B cell (primary cell): ENCODE results near the gene PKP1. TPM values are rescaled to one million over a fixed set of nuclear protein-coding genes. Genes with fewer than 3 reads are reported as not detected.

ENCODE experiments used
- ATAC-seq: fragments of 200-7000 bp; cut with Tn5 transposase; one replicate; pipeline ENCODE4 v1.10.0; 2021; ENCODE audit warnings: low read depth, mild to moderate bottlenecking, moderate number of reproducible peaks, moderate library complexity
- CTCF ChIA-PET: fragments of 350-600 bp; sonication (Branson Sonifier 250); formaldehyde crosslinking; loops from one replicate; lab custom pipeline; 2021; ENCODE audit warnings: antibody characterized with exemption, inconsistent platforms; lab: Charles Lee
- POLR2A ChIA-PET: fragments of 350-600 bp; sonication (Branson Sonifier 250); formaldehyde crosslinking; loops from one replicate; lab custom pipeline; 2021; ENCODE audit warnings: antibody characterized with exemption; lab: Charles Lee
- DNase-seq: peaks from one replicate; pipeline ENCODE4 v3.0.0; 2013
- H2AFZ ChIP-seq: 2 replicates; pipeline ENCODE4 v1.6.1; 2012; ENCODE audit warnings: mild to moderate bottlenecking, low read depth, low read length; ENCODE audit not compliant: insufficient read depth, poor library complexity, severe bottlenecking
- H3K27ac ChIP-seq, 2 donors: 1 replicate in 1 of 2; 2 replicates in 1 of 2; pipeline ENCODE4 v1.5.1; 2012 to 2013; ENCODE audit warnings: low read length in 2 of 2, mild to moderate bottlenecking in 2 of 2, moderate library complexity in 1 of 2
- H3K27me3 ChIP-seq, 4 experiments: fragments of 200-600 bp in 1 of 4; sonication (generic) in 1 of 4; replicated peaks in 1 of 4; 1 replicate in 2 of 4; 2 replicates in 2 of 4; pipeline versions ENCODE4 v1.6.1 to v1.7.0; 2013 to 2016; ENCODE audit warnings: low read length in 3 of 4, mild to moderate bottlenecking in 2 of 4, mixed read lengths in 1 of 4, moderate library complexity in 1 of 4; ENCODE audit not compliant: insufficient read depth in 4 of 4, control insufficient read depth in 3 of 4; ENCODE audit errors: control extremely low read depth in 1 of 4
- H3K36me3 ChIP-seq, 2 experiments: replicated peaks in 1 of 2; 1 replicate in 1 of 2; 2 replicates in 1 of 2; pipeline versions ENCODE4 v1.6.1 to v1.7.1; 2013; ENCODE audit warnings: low read length in 1 of 2; ENCODE audit not compliant: insufficient read depth in 2 of 2, control insufficient read depth in 1 of 2; ENCODE audit errors: control extremely low read depth in 1 of 2, extremely low read depth in 1 of 2
- H3K4me1 ChIP-seq, 2 donors: fragments of 200-600 bp in 1 of 2; sonication (generic) in 1 of 2; 1 replicate in 1 of 2; 2 replicates in 1 of 2; pipeline versions ENCODE4 v1.5.1 to v1.6.1; 2013 to 2017; ENCODE audit warnings: low read length in 2 of 2; ENCODE audit not compliant: control insufficient read depth in 2 of 2, insufficient read depth in 2 of 2
- H3K4me2 ChIP-seq: replicated peaks from 2 replicates; pipeline ENCODE3; 2012; ENCODE audit warnings: mild to moderate bottlenecking, low read depth, low read length; ENCODE audit not compliant: poor library complexity, severe bottlenecking
- H3K4me3 ChIP-seq, 5 experiments: fragments of 200-600 bp in 1 of 5; sonication (generic) in 1 of 5; 1 replicate in 3 of 5; 2 replicates in 2 of 5; pipeline versions ENCODE4 v1.5.1 to v1.7.0; 2011 to 2016; ENCODE audit warnings: low read length in 4 of 5, mild to moderate bottlenecking in 4 of 5, low read depth in 2 of 5, control low read depth in 1 of 5, moderate library complexity in 1 of 5; ENCODE audit not compliant: insufficient read depth in 1 of 5; ENCODE audit errors: control extremely low read depth in 1 of 5, extremely low read depth in 1 of 5
- H3K79me2 ChIP-seq: fragments of 200-600 bp; sonication (generic); one replicate; pipeline ENCODE4 v1.6.0; 2016; ENCODE audit warnings: low read length; ENCODE audit not compliant: control insufficient read depth, insufficient read depth
- H3K9ac ChIP-seq: fragments of 200-600 bp; sonication (generic); 2 replicates; pipeline ENCODE4 v1.6.1; 2017; ENCODE audit warnings: mild to moderate bottlenecking, low read length, moderate library complexity
- H3K9me3 ChIP-seq, 3 donors: one replicate each; pipeline versions ENCODE4 v1.6.1 to v1.7.1; 2013; ENCODE audit warnings: low read length in 2 of 3; ENCODE audit not compliant: control insufficient read depth in 2 of 3, insufficient read depth in 1 of 3; ENCODE audit errors: control extremely low read depth in 1 of 3
- H4K20me1 ChIP-seq: 2 replicates; pipeline ENCODE4 v1.6.0; 2012; ENCODE audit warnings: mild to moderate bottlenecking, low read length; ENCODE audit not compliant: insufficient read depth, control insufficient read depth, poor library complexity, severe bottlenecking
- H3K27ac Mint-ChIP-seq: one replicate; pipeline ENCODE4 v1.8.0; 2021; ENCODE audit warnings: mixed read lengths
- H3K27me3 Mint-ChIP-seq: one replicate; pipeline ENCODE4 v1.8.0; 2021; ENCODE audit warnings: mixed read lengths
- H3K4me1 Mint-ChIP-seq: one replicate; pipeline ENCODE4 v1.8.0; 2021; ENCODE audit warnings: mixed read lengths
- H3K4me3 Mint-ChIP-seq: one replicate; pipeline ENCODE4 v1.8.0; 2021; ENCODE audit warnings: mixed read lengths
- H3K9me3 Mint-ChIP-seq: one replicate; pipeline ENCODE4 v1.8.0; 2022; ENCODE audit warnings: mixed read lengths; ENCODE audit not compliant: insufficient read depth
- CTCF ChIP-seq: fragments of 200-600 bp; IDR thresholded peaks from one replicate; pipeline ENCODE4 v1.8.0; 2022; ENCODE audit warnings: antibody characterized with exemption, mild to moderate bottlenecking
- EZH2 ChIP-seq: IDR thresholded peaks from 2 replicates; pipeline ENCODE4 v1.6.1; 2012; ENCODE audit warnings: borderline replicate concordance, low read depth, mild to moderate bottlenecking, moderate library complexity, low read length; ENCODE audit not compliant: insufficient read depth, poor library complexity, severe bottlenecking
- WGBS: methylation state at CpG from one replicate; pipeline ENCODE4 v1.1.5; 2013; ENCODE audit warnings: missing lambda C conversion rate; ENCODE audit not compliant: insufficient coverage; 5-methylcytosine and 5-hydroxymethylcytosine counted together
- intact Hi-C: fragments of 100-400 bp; cut with micrococcal nuclease; formaldehyde crosslinking; loops from one replicate; pipeline ENCODE4 v1.10.0; 2022
- polyA plus RNA-seq: library from polyadenylated mRNA; depleted of rRNA; stranded (reverse); fragments of >200 nt; gene quantifications from 2 replicates; pipeline ENCODE4 v1.2.3, GENCODE V29; 2012
- total RNA-seq, 2 donors: library from RNA; stranded (reverse); fragments of 120-200 nt in 1 of 2; gene quantifications; 1 replicate in 1 of 2; 2 replicates in 1 of 2; pipeline versions ENCODE4 v1.2.3 to v1.2.4, GENCODE V29; 2013 to 2022

PKP1 gene
- total and polyA plus RNA-seq, 2 donors (not counting 1 experiment from before 2014, with no cell fraction given), result not detected

GRCh38 chr1:201284636-201285035 lies 1.3 kb downstream of the PKP1 start:
- Mint-ChIP-seq H3K9me3 (no peaks in the 10 kb centered on the region), H3K27ac (no peak overlapping the region), H3K4me1 (peaks cover 1% of the 10 kb centered on the region), H3K27me3 (peaks cover 59% of the 10 kb centered on the region), H3K4me3 (no peak overlapping the region)
- Histone ChIP-seq H4K20me1 (no peaks in the 10 kb centered on the region), H3K79me2 (no peaks in the 10 kb centered on the region), H3K36me3 (no peaks in the 10 kb centered on the region), H3K4me2 (no peak overlapping the region), H3K9ac (no peak overlapping the region), H3K27ac (no peak overlapping the region), H3K4me3 (no peak overlapping the region), H3K9me3 (peaks cover 0 to 3% (median 0%) of the 10 kb centered on the region in 3 donors), H3K4me1 (no peaks in the 10 kb centered on the region), H3K27me3 (peaks cover 0 to 27% (median 11%) of the 10 kb centered on the region in 4 experiments), H2AFZ (no peak overlapping the region)
- ChIA-PET POLR2A (no interaction called here), CTCF (interaction anchor here (0.6 kb wide), 1 partner anchor 22 kb away, joined by 3 read pairs; no protein-coding TSS in a partner anchor)
- DNase-seq (no peak), ATAC-seq (no peak)
- 82% methylated on average over 3 of the region's 6 CpGs for WGBS
- intact Hi-C loops, result no loop called here
- TF ChIP-seq EZH2, result no peak
- TF ChIP-seq CTCF, result no peak

GRCh38 chr1:201285846-201286245 lies 2.5 kb downstream of the PKP1 start:
- H3K36me3 ChIP-seq, result no peaks in the 10 kb centered on the region
- no peaks in the 10 kb centered on the region for H3K79me2 ChIP-seq
- TF ChIP-seq CTCF, result no peak
- DNase-seq (no peak), ATAC-seq (no peak)
- peaks cover 0 to 23% (median 10%) of the 10 kb centered on the region in 4 experiments for H3K27me3 ChIP-seq
- no peak overlapping the region for H3K9ac ChIP-seq
- H2AFZ ChIP-seq, result no peak overlapping the region
- WGBS, result 77% methylated on average over 2 of the region's 7 CpGs
- peaks cover 1% of the 10 kb centered on the region for H3K4me1 Mint-ChIP-seq
- intact Hi-C loops, result no loop called here
- no peak overlapping the region for H3K4me3 Mint-ChIP-seq
- no peaks in the 10 kb centered on the region for H3K4me1 ChIP-seq
- H3K4me2 ChIP-seq, result no peak overlapping the region
- H3K27ac Mint-ChIP-seq, result no peak overlapping the region
- H4K20me1 ChIP-seq, result no peaks in the 10 kb centered on the region
- ChIA-PET POLR2A (no interaction called here), CTCF (no interaction called here)
- no peak overlapping the region for H3K27ac ChIP-seq
- peaks cover 70% of the 10 kb centered on the region for H3K27me3 Mint-ChIP-seq
- H3K4me3 ChIP-seq, result no peak overlapping the region
- H3K9me3 ChIP-seq, result peaks cover 0 to 3% (median 0%) of the 10 kb centered on the region in 3 donors
- H3K9me3 Mint-ChIP-seq, result no peaks in the 10 kb centered on the region
